ENCODE results near the gene PICK1.

PICK1 gene

GRCh38 chr22:38066381-38067027 lies 9.3 kb downstream of the PICK1 start:
- DNase-seq (ENCODE audit: low spot score): no peak
- TF ChIP-seq CTCF (conservative IDR thresholded peaks at IDR 0.05; ENCODE audit: low read depth): no peak
- POLR2A ChIA-PET (ENCODE audit: low non-redundant PET): no interaction called here
- H3K27ac ChIP-seq: no peak overlapping the region
- CTCF ChIA-PET: no interaction called here

- DNase-seq (ENCODE audit: low spot score): no peak
- H3K27ac ChIP-seq: no peak overlapping the region
- CTCF ChIA-PET: no interaction called here
- TF ChIP-seq CTCF (conservative IDR thresholded peaks at IDR 0.05; ENCODE audit: low read depth): no peak
- POLR2A ChIA-PET (ENCODE audit: low non-redundant PET): no interaction called here
Measured at GRCh38 chr22:38067028-38067415, 9.8 kb downstream of the PICK1 start.

GRCh38 chr22:38067761-38068360 lies 10.7 kb downstream of the PICK1 start:
- CTCF ChIA-PET: no interaction called here
- H3K27ac ChIP-seq: no peak overlapping the region
- POLR2A ChIA-PET (ENCODE audit: low non-redundant PET): no interaction called here
- no peak for DNase-seq (ENCODE audit: low spot score)
- no peak for TF ChIP-seq CTCF (conservative IDR thresholded peaks at IDR 0.05; ENCODE audit: low read depth)

GRCh38 chr22:38068641-38069371 lies 11.6 kb downstream of the PICK1 start:
- no peak for DNase-seq (ENCODE audit: low spot score)
- CTCF ChIA-PET: interaction anchor here (0.5 to 1.0 kb wide), 2 partner anchors 15 to 45 kb away, joined by 3 read pairs; no protein-coding TSS in a partner anchor
- peak overlapping the region; percentile 15; the same call in 1 of the 2 replicates for H3K27ac ChIP-seq
- no peak for TF ChIP-seq CTCF (conservative IDR thresholded peaks at IDR 0.05; ENCODE audit: low read depth)
- POLR2A ChIA-PET (ENCODE audit: low non-redundant PET): no interaction called here

GRCh38 chr22:38069372-38070249 lies 12.4 kb downstream of the PICK1 start:
- TF ChIP-seq CTCF (conservative IDR thresholded peaks at IDR 0.05; ENCODE audit: low read depth): peak; percentile 50
- DNase-seq (ENCODE audit: low spot score): no peak
- POLR2A ChIA-PET (ENCODE audit: low non-redundant PET): no interaction called here
- peak overlapping the region; percentile 23 for H3K27ac ChIP-seq
- CTCF ChIA-PET: interaction anchor here (0.7 to 1.1 kb wide), 3 partner anchors 14 to 266 kb away, joined by 3 to 4 read pairs (median 4); no protein-coding TSS in a partner anchor

Measured in RWPE1 (cell line).